ENCODE measurements around the gene FAAP20.

The FAAP20 gene

DNA sequence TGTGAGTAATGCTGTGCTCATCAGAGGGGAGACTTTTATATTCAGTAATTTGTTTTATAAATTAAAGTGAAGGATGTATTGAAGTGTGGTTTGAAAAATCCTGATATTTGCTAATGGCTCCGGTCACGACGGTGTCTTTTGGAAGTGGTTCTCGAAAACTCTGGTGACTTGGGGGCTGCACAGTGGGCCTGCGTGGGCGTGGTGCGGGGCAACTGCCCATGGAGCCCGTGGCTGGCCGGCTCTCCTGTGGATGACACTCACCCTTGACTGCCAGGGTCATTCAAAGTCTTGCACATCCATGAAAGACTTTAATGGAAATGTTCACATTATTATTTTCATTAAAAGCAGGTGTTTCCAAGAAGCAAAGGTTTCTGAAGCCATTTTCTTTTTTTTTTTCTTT is 7.7 kb downstream of the FAAP20 start:
- Histone ChIP-seq H3K9ac (ENCODE audit: low read length) (no peak overlapping the region), H3K79me1 (ENCODE audit: low read length) (peaks cover 8% of the 10 kb centered on the region), H3K14ac (ENCODE audit: low read length) (no peak overlapping the region), H2BK12ac (ENCODE audit: low read length) (no peak overlapping the region), H3K4me3 (ENCODE audit: low read depth, low read length) (no peak overlapping the region), H3K4ac (ENCODE audit: low read depth, low read length) (no peak overlapping the region), H4K12ac (ENCODE audit: low read depth, low read length) (no peak overlapping the region), H3K79me2 (ENCODE audit: control insufficient read depth, insufficient read depth, low read length, poor library complexity) (peaks cover 5% of the 10 kb centered on the region), H3K4me2 (ENCODE audit: low read length) (no peak overlapping the region), H3K9me3 (ENCODE audit: insufficient read depth, low read depth, low read length) (peaks cover 3% of the 10 kb centered on the region), H2BK120ac (ENCODE audit: insufficient read depth, low read length, poor library complexity) (no peak overlapping the region), H3K27ac (ENCODE audit: low read depth, low read length) (no peak overlapping the region), H2AFZ (ENCODE audit: insufficient read depth, low read length, poor library complexity) (no peak overlapping the region), H3K18ac (ENCODE audit: low read length) (no peak overlapping the region), H2AK5ac (ENCODE audit: low read length) (no peak overlapping the region), H4K91ac (ENCODE audit: low read depth, low read length) (no peak overlapping the region), H3K36me3 (ENCODE audit: control insufficient read depth in 1 of 2, insufficient read depth in 2 of 2, low read length in 2 of 2) (peaks cover 40 to 45% of the 10 kb centered on the region in 2 experiments), H4K8ac (ENCODE audit: low read depth, low read length) (no peak overlapping the region), H3K4me1 (ENCODE audit: control insufficient read depth in 1 of 2, insufficient read depth in 2 of 2, low read length in 2 of 2) (peaks cover 12 to 16% of the 10 kb centered on the region in 2 experiments), H3K23ac (ENCODE audit: low read length) (no peak overlapping the region), H2BK5ac (ENCODE audit: low read depth, low read length, poor library complexity) (no peak overlapping the region), H3K27me3 (ENCODE audit: insufficient read depth, low read length) (no peaks in the 10 kb centered on the region)
- DNase-seq, result no peak
- no CpG with 5 or more reads among the region's 9 CpGs for WGBS (ENCODE audit: extremely low coverage, insufficient coverage, insufficient read length)

- H3K9ac ChIP-seq (ENCODE audit: low read length), result no peak overlapping the region
- H3K4ac ChIP-seq (ENCODE audit: low read depth, low read length), result no peak overlapping the region
- no peak overlapping the region for H2BK12ac ChIP-seq (ENCODE audit: low read length)
- H3K18ac ChIP-seq (ENCODE audit: low read length), result no peak overlapping the region
- H2BK120ac ChIP-seq (ENCODE audit: insufficient read depth, low read length, poor library complexity), result no peak overlapping the region
- no peak overlapping the region for H4K8ac ChIP-seq (ENCODE audit: low read depth, low read length)
- no peak overlapping the region for H2BK5ac ChIP-seq (ENCODE audit: low read depth, low read length, poor library complexity)
- no peak overlapping the region for H2AFZ ChIP-seq (ENCODE audit: insufficient read depth, low read length, poor library complexity)
- peaks cover 3% of the 10 kb centered on the region for H3K9me3 ChIP-seq (ENCODE audit: insufficient read depth, low read depth, low read length)
- H3K4me3 ChIP-seq (ENCODE audit: low read depth, low read length), result no peak overlapping the region
- H2AK5ac ChIP-seq (ENCODE audit: low read length), result no peak overlapping the region
- no peak for DNase-seq
- H3K36me3 ChIP-seq (ENCODE audit: control insufficient read depth in 1 of 2, insufficient read depth in 2 of 2, low read length in 2 of 2), result peaks cover 45 to 53% of the 10 kb centered on the region in 2 experiments
- H3K27ac ChIP-seq (ENCODE audit: low read depth, low read length), result no peak overlapping the region
- no CpG with 5 or more reads among the region's 38 CpGs for WGBS (ENCODE audit: extremely low coverage, insufficient coverage, insufficient read length)
- peaks cover 8% of the 10 kb centered on the region for H3K79me1 ChIP-seq (ENCODE audit: low read length)
- H3K79me2 ChIP-seq (ENCODE audit: control insufficient read depth, insufficient read depth, low read length, poor library complexity), result peaks cover 5% of the 10 kb centered on the region
- no peak overlapping the region for H4K91ac ChIP-seq (ENCODE audit: low read depth, low read length)
- no peaks in the 10 kb centered on the region for H3K27me3 ChIP-seq (ENCODE audit: insufficient read depth, low read length)
- H3K4me2 ChIP-seq (ENCODE audit: low read length), result no peak overlapping the region
- no peak overlapping the region for H3K23ac ChIP-seq (ENCODE audit: low read length)
- no peak overlapping the region for H4K12ac ChIP-seq (ENCODE audit: low read depth, low read length)
- peaks cover 12 to 14% of the 10 kb centered on the region in 2 experiments for H3K4me1 ChIP-seq (ENCODE audit: control insufficient read depth in 1 of 2, insufficient read depth in 2 of 2, low read length in 2 of 2)
- no peak overlapping the region for H3K14ac ChIP-seq (ENCODE audit: low read length)
These were observed 8.4 kb downstream of the FAAP20 start for GRCh38 chr1:2185880-2186855.

DNA sequence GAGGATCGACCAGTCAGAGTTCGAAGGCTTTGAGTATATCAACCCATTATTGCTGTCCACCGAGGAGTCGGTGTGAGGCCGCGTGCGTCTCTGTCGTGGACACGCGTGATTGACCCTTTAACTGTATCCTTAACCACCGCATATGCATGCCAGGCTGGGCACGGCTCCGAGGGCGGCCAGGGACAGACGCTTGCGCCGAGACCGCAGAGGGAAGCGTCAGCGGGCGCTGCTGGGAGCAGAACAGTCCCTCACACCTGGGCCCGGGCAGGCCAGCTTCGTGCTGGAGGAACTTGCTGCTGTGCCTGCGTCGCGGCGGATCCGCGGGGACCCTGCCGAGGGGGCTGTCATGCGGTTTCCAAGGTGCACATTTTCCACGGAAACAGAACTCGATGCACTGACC is 9.6 kb downstream of the FAAP20 start:
- Histone ChIP-seq H4K8ac (ENCODE audit: low read depth, low read length) (no peak overlapping the region), H3K36me3 (ENCODE audit: control insufficient read depth in 1 of 2, insufficient read depth in 2 of 2, low read length in 2 of 2) (peaks cover 53 to 61% of the 10 kb centered on the region in 2 experiments), H2AFZ (ENCODE audit: insufficient read depth, low read length, poor library complexity) (no peak overlapping the region), H3K4me2 (ENCODE audit: low read length) (no peak overlapping the region), H3K27me3 (ENCODE audit: insufficient read depth, low read length) (no peaks in the 10 kb centered on the region), H3K79me2 (ENCODE audit: control insufficient read depth, insufficient read depth, low read length, poor library complexity) (peaks cover 4% of the 10 kb centered on the region), H2BK5ac (ENCODE audit: low read depth, low read length, poor library complexity) (no peak overlapping the region), H3K4ac (ENCODE audit: low read depth, low read length) (no peak overlapping the region), H3K18ac (ENCODE audit: low read length) (no peak overlapping the region), H3K9ac (ENCODE audit: low read length) (no peak overlapping the region), H3K4me3 (ENCODE audit: low read depth, low read length) (no peak overlapping the region), H3K14ac (ENCODE audit: low read length) (no peak overlapping the region), H2AK5ac (ENCODE audit: low read length) (no peak overlapping the region), H3K9me3 (ENCODE audit: insufficient read depth, low read depth, low read length) (peaks cover 5% of the 10 kb centered on the region), H4K91ac (ENCODE audit: low read depth, low read length) (no peak overlapping the region), H3K4me1 (ENCODE audit: control insufficient read depth in 1 of 2, insufficient read depth in 2 of 2, low read length in 2 of 2) (peaks cover 4 to 6% of the 10 kb centered on the region in 2 experiments), H3K27ac (ENCODE audit: low read depth, low read length) (no peak overlapping the region), H3K23ac (ENCODE audit: low read length) (no peak overlapping the region), H3K79me1 (ENCODE audit: low read length) (peaks cover 4% of the 10 kb centered on the region), H2BK12ac (ENCODE audit: low read length) (no peak overlapping the region), H4K12ac (ENCODE audit: low read depth, low read length) (no peak overlapping the region), H2BK120ac (ENCODE audit: insufficient read depth, low read length, poor library complexity) (no peak overlapping the region)
- no peak for DNase-seq
- no CpG with 5 or more reads among the region's 33 CpGs for WGBS (ENCODE audit: extremely low coverage, insufficient coverage, insufficient read length)

GRCh38 chr1:2184531-2184930 is 10.0 kb downstream of the FAAP20 start:
- Histone ChIP-seq H2AK5ac (ENCODE audit: low read length) (no peak overlapping the region), H2AFZ (ENCODE audit: insufficient read depth, low read length, poor library complexity) (no peak overlapping the region), H3K79me1 (ENCODE audit: low read length) (peaks cover under 1% of the 10 kb centered on the region), H2BK12ac (ENCODE audit: low read length) (no peak overlapping the region), H3K4ac (ENCODE audit: low read depth, low read length) (no peak overlapping the region), H3K4me1 (ENCODE audit: control insufficient read depth in 1 of 2, insufficient read depth in 2 of 2, low read length in 2 of 2) (peaks cover 2 to 3% of the 10 kb centered on the region in 2 experiments), H3K79me2 (ENCODE audit: control insufficient read depth, insufficient read depth, low read length, poor library complexity) (no peaks in the 10 kb centered on the region), H4K91ac (ENCODE audit: low read depth, low read length) (no peak overlapping the region), H3K23ac (ENCODE audit: low read length) (no peak overlapping the region), H3K36me3 (ENCODE audit: control insufficient read depth in 1 of 2, insufficient read depth in 2 of 2, low read length in 2 of 2) (peaks cover 57 to 63% of the 10 kb centered on the region in 2 experiments), H4K8ac (ENCODE audit: low read depth, low read length) (no peak overlapping the region), H2BK120ac (ENCODE audit: insufficient read depth, low read length, poor library complexity) (no peak overlapping the region), H3K4me3 (ENCODE audit: low read depth, low read length) (no peak overlapping the region), H2BK5ac (ENCODE audit: low read depth, low read length, poor library complexity) (no peak overlapping the region), H4K12ac (ENCODE audit: low read depth, low read length) (no peak overlapping the region), H3K9ac (ENCODE audit: low read length) (no peak overlapping the region), H3K9me3 (ENCODE audit: insufficient read depth, low read depth, low read length) (peaks cover 6% of the 10 kb centered on the region), H3K27ac (ENCODE audit: low read depth, low read length) (no peak overlapping the region), H3K18ac (ENCODE audit: low read length) (no peak overlapping the region), H3K4me2 (ENCODE audit: low read length) (no peak overlapping the region), H3K14ac (ENCODE audit: low read length) (no peak overlapping the region), H3K27me3 (ENCODE audit: insufficient read depth, low read length) (no peaks in the 10 kb centered on the region)
- no CpG with 5 or more reads among the region's 18 CpGs for WGBS (ENCODE audit: extremely low coverage, insufficient coverage, insufficient read length)
- no peak for DNase-seq
